ENCODE results near the gene GOLGA5.
"Not testable (repeated sequence)": the region's sequence is repeated elsewhere in the genome, so short reads cannot be mapped to it uniquely, and the experiment has no call there.

Gene GOLGA5

GRCh38 chr14:92830902-92831301 is 36.8 kb downstream of the GOLGA5 start:
- DNase-seq: no peak

GRCh38 chr14:92832137-92832700 is 38.1 kb downstream of the GOLGA5 start:
- no peak for DNase-seq

- no peak for DNase-seq
Measured at GRCh38 chr14:92841930-92842329, 47.8 kb downstream of the GOLGA5 start.

GRCh38 chr14:92844204-92844603 is 50.1 kb downstream of the GOLGA5 start:
- DNase-seq: no peak

- DNase-seq: no peak
Measured at GRCh38 chr14:92846162-92846897, 52.2 kb downstream of the GOLGA5 start.

- no peak for DNase-seq
Measured at GRCh38 chr14:92847278-92847677, 53.2 kb downstream of the GOLGA5 start.

- DNase-seq: peak; percentile 44
Measured at GRCh38 chr14:92847749-92848148, 53.6 kb downstream of the GOLGA5 start.

- no peak for DNase-seq
Measured at GRCh38 chr14:92848887-92849286, 54.8 kb downstream of the GOLGA5 start.

- DNase-seq: no peak
Measured at GRCh38 chr14:92850492-92850891, 56.4 kb downstream of the GOLGA5 start.

- not testable (repeated sequence) for DNase-seq
Measured at GRCh38 chr14:92853136-92853535, 59.0 kb downstream of the GOLGA5 start.

GRCh38 chr14:92860049-92860840 is 66.1 kb downstream of the GOLGA5 start:
- DNase-seq: no peak

GRCh38 chr14:92861856-92862745 is 68.0 kb downstream of the GOLGA5 start:
- DNase-seq: no peak

- no peak for DNase-seq
Measured at GRCh38 chr14:92863286-92864080, 69.4 kb downstream of the GOLGA5 start.

GRCh38 chr14:92865674-92866073 is 71.6 kb downstream of the GOLGA5 start:
- no peak for DNase-seq

- DNase-seq: no peak
Measured at GRCh38 chr14:92866181-92866752, 72.2 kb downstream of the GOLGA5 start.

- DNase-seq: no peak
Measured at GRCh38 chr14:92866901-92867865, 73.1 kb downstream of the GOLGA5 start.

GRCh38 chr14:92874962-92875661 is 81.0 kb downstream of the GOLGA5 start:
- DNase-seq: no peak

- DNase-seq: no peak
Measured at GRCh38 chr14:92877757-92878431, 83.8 kb downstream of the GOLGA5 start.

- no peak for DNase-seq
Measured at GRCh38 chr14:92880351-92880750, 86.2 kb downstream of the GOLGA5 start.

All from NCI-H2227 treated with DMSO at 0.1 percent for 48 hours (cell line).